SU-DHL-6 (cell line): ENCODE results near the gene TANC1.

Source experiments
- H2AFZ ChIP-seq: fragments of 200-600 bp; sonication (generic); 2 replicates; pipeline ENCODE4 v1.6.1; 2014; ENCODE audit warnings: low read depth, mild to moderate bottlenecking, moderate library complexity, mixed read lengths, antibody characterized with exemption, low read length; ENCODE audit not compliant: severe bottlenecking
- H3F3A ChIP-seq: fragments of 200-600 bp; shearing (Covaris generic); 2 replicates; pipeline ENCODE4 v1.6.0; 2016; ENCODE audit warnings: antibody characterized with exemption, mild to moderate bottlenecking; ENCODE audit not compliant: insufficient read depth
- H3K27ac ChIP-seq: fragments of 200-600 bp; sonication (generic); 2 replicates; pipeline ENCODE4 v1.5.1; 2016; ENCODE audit warnings: low read depth, mild to moderate bottlenecking, low read length, moderate library complexity, mixed read lengths
- H3K27me3 ChIP-seq: fragments of 200-600 bp; sonication (generic), shearing (Covaris generic); 2 replicates; pipeline ENCODE4 v1.6.0; 2014; ENCODE audit warnings: mild to moderate bottlenecking, low read length
- H3K36me3 ChIP-seq: fragments of 200-600 bp; sonication (generic); 2 replicates; pipeline ENCODE4 v1.6.1; 2014; ENCODE audit warnings: mild to moderate bottlenecking, low read length, mixed read lengths
- H3K4me2 ChIP-seq: fragments of 300-600, 200-600 bp; shearing (Covaris generic), sonication (generic); 2 replicates; pipeline ENCODE4 v1.6.0; 2014; ENCODE audit warnings: low read length, low read depth, mild to moderate bottlenecking; ENCODE audit not compliant: poor library complexity, severe bottlenecking
- H3K4me3 ChIP-seq: fragments of 200-600 bp; sonication (generic); 2 replicates; pipeline ENCODE4 v1.5.1; 2014; ENCODE audit warnings: antibody characterized with exemption, low read length, mild to moderate bottlenecking, mixed read lengths; ENCODE audit not compliant: insufficient read depth, poor library complexity, severe bottlenecking
- H3K79me2 ChIP-seq: fragments of 200-600 bp; sonication (generic); 2 replicates; pipeline ENCODE4 v1.6.1; 2014; ENCODE audit warnings: mild to moderate bottlenecking, low read length, moderate library complexity; ENCODE audit not compliant: insufficient read depth
- H3K9ac ChIP-seq: fragments of 200-600 bp; sonication (generic); 2 replicates; pipeline ENCODE4 v1.7.0; 2014; ENCODE audit warnings: mild to moderate bottlenecking, low read length
- H3K9me2 ChIP-seq: fragments of 200-600 bp; sonication (generic); replicated peaks from 2 replicates; pipeline ENCODE4 v1.6.1; 2014; ENCODE audit warnings: low read length; ENCODE audit not compliant: insufficient read depth
- H3K9me3 ChIP-seq: fragments of 200-600 bp; sonication (generic); 2 replicates; pipeline ENCODE4 v1.6.1; 2014; ENCODE audit warnings: low read length, mixed read lengths; ENCODE audit not compliant: insufficient read depth
- H4K20me1 ChIP-seq: fragments of 200-600 bp; sonication (generic); 2 replicates; pipeline ENCODE4 v1.6.1; 2014; ENCODE audit warnings: low read depth, mild to moderate bottlenecking, antibody characterized with exemption, low read length, moderate library complexity, mixed read lengths
- EZH2phosphoT487 ChIP-seq: fragments of 200-600 bp; sonication (generic), shearing (Covaris generic); conservative IDR thresholded peaks from 2 replicates; pipeline ENCODE4 v1.6.1; 2018; ENCODE audit warnings: mild to moderate bottlenecking, antibody characterized with exemption, low read length, moderate library complexity, mixed read lengths
- TF ChIP-seq, protein P1 (sequence below): fragments of 200-600 bp; sonication (generic); IDR thresholded peaks from one replicate; pipeline ENCODE4 v1.5.1; 2017; ENCODE audit warnings: antibody characterized with exemption, mild to moderate bottlenecking, low read length, moderate library complexity; ENCODE audit not compliant: insufficient read depth, poor library complexity, severe bottlenecking

The TANC1 gene

DNA sequence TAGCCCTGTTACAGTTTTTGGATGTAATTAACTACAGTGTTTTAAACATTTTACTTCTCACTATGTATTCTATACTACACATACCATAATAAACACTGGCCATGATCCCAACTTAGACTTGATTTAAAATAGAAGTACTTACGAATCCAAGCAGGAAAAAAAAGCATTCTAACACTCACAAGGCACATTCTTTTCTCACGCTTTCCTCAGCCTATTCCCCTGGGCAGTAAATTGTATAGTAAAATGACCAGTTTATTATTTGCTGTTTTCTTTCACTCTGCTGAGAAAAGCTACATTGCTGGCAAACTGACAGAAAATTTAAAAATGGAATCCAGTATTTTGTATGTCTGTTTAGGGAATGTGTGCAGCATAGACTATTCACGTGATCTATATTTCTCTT is 2.8 kb upstream of the TANC1 start:
- Histone ChIP-seq H3K27me3 (no peaks in the 10 kb centered on the region), H3K9ac (no peak overlapping the region), H3K36me3 (no peaks in the 10 kb centered on the region), H3K79me2 (no peaks in the 10 kb centered on the region), H2AFZ (no peak overlapping the region), H3F3A (no peaks in the 10 kb centered on the region), H3K4me3 (no peak overlapping the region), H3K27ac (no peak overlapping the region), H3K9me3 (no peaks in the 10 kb centered on the region), H4K20me1 (no peaks in the 10 kb centered on the region), H3K9me2 (no peaks in the 10 kb centered on the region), H3K4me2 (no peak overlapping the region)
- no peak for TF ChIP-seq EZH2phosphoT487
- TF ChIP-seq, protein P1, sequence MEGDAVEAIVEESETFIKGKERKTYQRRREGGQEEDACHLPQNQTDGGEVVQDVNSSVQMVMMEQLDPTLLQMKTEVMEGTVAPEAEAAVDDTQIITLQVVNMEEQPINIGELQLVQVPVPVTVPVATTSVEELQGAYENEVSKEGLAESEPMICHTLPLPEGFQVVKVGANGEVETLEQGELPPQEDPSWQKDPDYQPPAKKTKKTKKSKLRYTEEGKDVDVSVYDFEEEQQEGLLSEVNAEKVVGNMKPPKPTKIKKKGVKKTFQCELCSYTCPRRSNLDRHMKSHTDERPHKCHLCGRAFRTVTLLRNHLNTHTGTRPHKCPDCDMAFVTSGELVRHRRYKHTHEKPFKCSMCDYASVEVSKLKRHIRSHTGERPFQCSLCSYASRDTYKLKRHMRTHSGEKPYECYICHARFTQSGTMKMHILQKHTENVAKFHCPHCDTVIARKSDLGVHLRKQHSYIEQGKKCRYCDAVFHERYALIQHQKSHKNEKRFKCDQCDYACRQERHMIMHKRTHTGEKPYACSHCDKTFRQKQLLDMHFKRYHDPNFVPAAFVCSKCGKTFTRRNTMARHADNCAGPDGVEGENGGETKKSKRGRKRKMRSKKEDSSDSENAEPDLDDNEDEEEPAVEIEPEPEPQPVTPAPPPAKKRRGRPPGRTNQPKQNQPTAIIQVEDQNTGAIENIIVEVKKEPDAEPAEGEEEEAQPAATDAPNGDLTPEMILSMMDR: no peak

DNA sequence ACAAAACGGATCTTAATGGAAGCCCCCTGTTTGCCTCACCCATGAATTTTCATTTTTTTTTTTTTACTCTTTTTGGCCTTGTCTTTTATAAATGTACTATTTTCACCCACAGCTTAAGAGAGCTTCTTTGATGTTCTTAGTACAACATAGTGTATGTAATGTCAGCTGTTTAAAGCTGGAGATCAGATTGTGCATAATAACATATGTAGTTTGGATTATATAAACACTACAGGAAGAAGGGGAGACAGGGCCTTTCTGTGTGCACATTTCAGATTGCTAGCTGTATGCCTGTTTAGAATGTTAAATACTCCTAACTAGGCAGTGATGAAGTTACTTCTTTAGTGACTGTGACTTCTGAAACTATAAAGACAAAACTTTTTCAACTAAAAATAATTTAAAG is 2.1 kb upstream of the TANC1 start:
- H3K4me3 ChIP-seq: no peak overlapping the region
- no peaks in the 10 kb centered on the region for H3K79me2 ChIP-seq
- TF ChIP-seq, protein P1: no peak
- TF ChIP-seq EZH2phosphoT487: no peak
- no peak overlapping the region for H3K4me2 ChIP-seq
- H3F3A ChIP-seq: no peaks in the 10 kb centered on the region
- no peak overlapping the region for H3K9ac ChIP-seq
- no peaks in the 10 kb centered on the region for H3K36me3 ChIP-seq
- H3K27me3 ChIP-seq: no peaks in the 10 kb centered on the region
- no peaks in the 10 kb centered on the region for H3K9me2 ChIP-seq
- no peaks in the 10 kb centered on the region for H3K9me3 ChIP-seq
- H2AFZ ChIP-seq: no peak overlapping the region
- H3K27ac ChIP-seq: no peak overlapping the region
- H4K20me1 ChIP-seq: no peaks in the 10 kb centered on the region

DNA sequence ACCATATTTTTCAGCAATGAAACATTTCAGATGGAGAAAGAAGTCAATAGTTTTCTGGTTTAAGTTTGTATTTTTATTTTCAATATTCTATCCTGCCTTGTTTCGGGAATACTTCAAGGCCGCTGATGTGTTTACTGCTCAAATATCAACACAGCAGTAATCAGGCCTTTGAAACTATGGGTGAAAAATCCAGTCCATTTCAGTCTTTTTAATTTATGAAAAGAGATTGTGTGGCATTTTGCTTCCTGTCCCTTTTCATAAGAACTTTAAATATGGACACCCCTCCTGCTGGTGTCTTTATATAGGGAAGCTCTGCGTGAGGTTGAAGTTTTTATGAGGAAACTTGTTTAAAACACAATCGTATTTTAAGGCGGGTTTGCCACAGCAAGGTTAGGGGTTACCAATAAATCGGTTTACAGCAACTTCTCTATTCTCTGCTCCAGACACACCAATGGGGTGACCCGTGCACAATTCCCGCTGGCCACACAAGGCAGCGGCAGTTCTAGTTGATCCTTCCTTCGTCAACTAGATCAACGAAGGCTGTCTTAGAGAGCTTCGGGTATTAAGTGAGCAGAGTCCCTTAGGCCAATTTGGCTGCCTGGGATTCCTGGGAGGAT is 1.2 kb upstream of the TANC1 start:
- Histone ChIP-seq H3K4me2 (no peak overlapping the region), H3K4me3 (no peak overlapping the region), H3K9me3 (no peaks in the 10 kb centered on the region)

More for the DNA sequence above, 1.2 kb upstream of the TANC1 start:
- Histone ChIP-seq H3K27me3 (no peaks in the 10 kb centered on the region), H3K79me2 (no peaks in the 10 kb centered on the region), H3K27ac (no peak overlapping the region), H4K20me1 (no peaks in the 10 kb centered on the region), H2AFZ (no peak overlapping the region), H3K36me3 (no peaks in the 10 kb centered on the region), H3F3A (no peaks in the 10 kb centered on the region), H3K9me2 (no peaks in the 10 kb centered on the region), H3K9ac (no peak overlapping the region)
- TF ChIP-seq, protein P1: no peak
- no peak for TF ChIP-seq EZH2phosphoT487
